DOHH2 (cell line): ENCODE data around the gene FLYWCH2.
A peak's percentile ranks its signal among the peaks of the same experiment; 100 is the strongest.

Experiments
- H3F3A ChIP-seq: fragments of 200-600 bp; sonication (generic), shearing (Covaris generic); 2 replicates; pipeline ENCODE4 v1.6.0; 2016; ENCODE audit warnings: antibody characterized with exemption, mild to moderate bottlenecking; ENCODE audit not compliant: control insufficient read depth, insufficient read depth
- H3K27ac ChIP-seq: fragments of 200-600 bp; sonication (generic); 2 replicates; pipeline ENCODE4 v1.5.1; 2014; ENCODE audit warnings: low read depth, mild to moderate bottlenecking, low read length, moderate library complexity
- H3K27me3 ChIP-seq: fragments of 200-600 bp; sonication (generic); 2 replicates; pipeline ENCODE4 v1.6.1; 2014; ENCODE audit warnings: mild to moderate bottlenecking, low read length, mixed read lengths; ENCODE audit not compliant: control insufficient read depth
- H3K36me3 ChIP-seq: fragments of 200-600 bp; sonication (generic); 2 replicates; pipeline ENCODE4 v1.6.1; 2014; ENCODE audit warnings: mild to moderate bottlenecking, low read length, moderate library complexity, mixed read lengths; ENCODE audit not compliant: control insufficient read depth
- H3K4me1 ChIP-seq: fragments of 200-600 bp; sonication (generic); 2 replicates; pipeline ENCODE4 v1.6.1; 2014; ENCODE audit warnings: mild to moderate bottlenecking, low read length, mixed read lengths; ENCODE audit not compliant: control insufficient read depth
- H3K4me2 ChIP-seq: fragments of 200-600 bp; sonication (generic); 2 replicates; pipeline ENCODE4 v1.6.0; 2014; ENCODE audit warnings: mild to moderate bottlenecking, low read length, moderate library complexity
- H3K4me3 ChIP-seq: fragments of 200-600 bp; sonication (generic); 2 replicates; pipeline ENCODE4 v1.5.1; 2014; ENCODE audit warnings: mild to moderate bottlenecking, low read length, mixed read lengths
- H3K79me2 ChIP-seq: fragments of 200-600 bp; sonication (generic); 2 replicates; pipeline ENCODE4 v1.6.1; 2014; ENCODE audit warnings: mild to moderate bottlenecking, low read length, mixed read lengths; ENCODE audit not compliant: control insufficient read depth
- H3K9me2 ChIP-seq: fragments of 200-600 bp; sonication (generic); replicated peaks from 2 replicates; pipeline ENCODE4 v1.6.1; 2014; ENCODE audit warnings: mild to moderate bottlenecking, low read length, mixed read lengths; ENCODE audit not compliant: control insufficient read depth
- H3K9me3 ChIP-seq: fragments of 200-600 bp; sonication (generic); 2 replicates; pipeline ENCODE4 v1.6.1; 2014; ENCODE audit warnings: antibody characterized with exemption, low read length, mixed read lengths; ENCODE audit not compliant: control insufficient read depth, insufficient read depth
- H4K20me1 ChIP-seq: fragments of 200-600 bp; sonication (generic); 2 replicates; pipeline ENCODE4 v1.6.0; 2014; ENCODE audit warnings: low read depth, mild to moderate bottlenecking, antibody characterized with exemption, low read length, moderate library complexity; ENCODE audit not compliant: control insufficient read depth, insufficient read depth
- CTCF ChIP-seq: fragments of 200-600 bp; sonication (generic); IDR thresholded peaks from one replicate; pipeline ENCODE4 v1.5.1; 2014; ENCODE audit warnings: antibody characterized with exemption, mild to moderate bottlenecking, low read depth, low read length; ENCODE audit not compliant: poor library complexity, severe bottlenecking
- EZH2phosphoT487 ChIP-seq: fragments of 200-600 bp; sonication (generic); IDR thresholded peaks from 2 replicates; pipeline ENCODE4 v1.6.1; 2017; ENCODE audit warnings: borderline replicate concordance, mild to moderate bottlenecking, antibody characterized with exemption, low read length, moderate library complexity, mixed read lengths

Gene FLYWCH2

GRCh38 chr16:2867661-2867986 lies 15.4 kb upstream of the FLYWCH2 start:
- H3K9me2 ChIP-seq, result no peaks in the 10 kb centered on the region
- no peak for TF ChIP-seq EZH2phosphoT487
- TF ChIP-seq CTCF, result no peak
- H3K4me2 ChIP-seq, result peak overlapping the region; percentile 89
- no peaks in the 10 kb centered on the region for H4K20me1 ChIP-seq
- H3K4me3 ChIP-seq, result peak overlapping the region; percentile 88
- peaks cover 5% of the 10 kb centered on the region for H3K4me1 ChIP-seq
- H3K36me3 ChIP-seq, result no peaks in the 10 kb centered on the region
- no peaks in the 10 kb centered on the region for H3K27me3 ChIP-seq
- peak overlapping the region; percentile 50 for H3K27ac ChIP-seq
- H3K9me3 ChIP-seq, result no peaks in the 10 kb centered on the region
- peaks cover 5% of the 10 kb centered on the region; the same call in 1 of the 2 replicates for H3F3A ChIP-seq
- no peaks in the 10 kb centered on the region for H3K79me2 ChIP-seq

- peak overlapping the region; percentile 50 for H3K27ac ChIP-seq
- TF ChIP-seq EZH2phosphoT487, result no peak
- peak; percentile 91 for TF ChIP-seq CTCF
- no peaks in the 10 kb centered on the region for H3K36me3 ChIP-seq
- H3K27me3 ChIP-seq, result no peaks in the 10 kb centered on the region
- no peaks in the 10 kb centered on the region for H3K9me2 ChIP-seq
- peak overlapping the region; percentile 89 for H3K4me2 ChIP-seq
- no peaks in the 10 kb centered on the region for H3K79me2 ChIP-seq
- H3K4me1 ChIP-seq, result peaks cover 5% of the 10 kb centered on the region
- H4K20me1 ChIP-seq, result no peaks in the 10 kb centered on the region
- H3K4me3 ChIP-seq, result peak overlapping the region; percentile 88
- peaks cover 5% of the 10 kb centered on the region; the same call in 1 of the 2 replicates for H3F3A ChIP-seq
- no peaks in the 10 kb centered on the region for H3K9me3 ChIP-seq
Measured at GRCh38 chr16:2867987-2868789, 14.8 kb upstream of the FLYWCH2 start.

DNA sequence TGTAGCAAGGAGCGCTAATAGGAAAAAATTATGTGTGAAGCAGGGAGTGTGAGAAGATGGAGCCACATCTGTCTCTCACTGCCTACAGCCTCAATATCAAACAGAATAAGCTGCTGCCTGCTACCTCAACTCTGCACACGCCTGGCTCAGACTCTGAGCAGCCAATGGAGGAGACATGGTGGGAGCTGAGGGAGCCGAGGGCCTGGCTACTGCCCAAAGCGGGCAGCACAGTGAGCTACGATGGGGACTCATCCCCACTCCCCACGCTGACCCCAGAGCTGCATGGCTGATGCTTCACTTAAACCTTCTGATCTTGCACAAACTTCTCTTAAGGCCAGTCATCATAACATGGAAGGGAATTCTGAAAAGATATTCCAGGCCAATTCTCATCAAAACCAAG lies 11.1 kb upstream of the FLYWCH2 start:
- peaks cover 5% of the 10 kb centered on the region for H3K4me1 ChIP-seq
- no peak overlapping the region for H3K4me2 ChIP-seq
- no peaks in the 10 kb centered on the region for H3K79me2 ChIP-seq
- no peaks in the 10 kb centered on the region for H3K9me3 ChIP-seq
- H3K9me2 ChIP-seq, result no peaks in the 10 kb centered on the region
- no peaks in the 10 kb centered on the region for H3K36me3 ChIP-seq
- TF ChIP-seq CTCF, result no peak
- no peak for TF ChIP-seq EZH2phosphoT487
- H3K27me3 ChIP-seq, result no peaks in the 10 kb centered on the region
- H3F3A ChIP-seq, result 0 out of 2 replicates have a peak, but pooled peaks cover 2% of the 10 kb centered on the region
- no peaks in the 10 kb centered on the region for H4K20me1 ChIP-seq
- H3K27ac ChIP-seq, result no peak overlapping the region
- no peak overlapping the region for H3K4me3 ChIP-seq
